NCI-H460 (cell line): ENCODE data around the gene FOXI1. TPM values are rescaled to one million over a fixed set of nuclear protein-coding genes. Genes with fewer than 3 reads are reported as not detected.

ENCODE experiments used
- DNase-seq: peaks from one replicate; pipeline ENCODE4 v3.0.0-alpha.2; 2016; ENCODE audit warnings: low read depth; ENCODE audit errors: extremely low read depth
- polyA plus RNA-seq: library from polyadenylated mRNA; depleted of rRNA; stranded (reverse); fragments of >200 nt; gene quantifications from 2 replicates; pipeline ENCODE4 v1.2.3, GENCODE V29; 2014; cell fraction: nucleus; rRNA removed
- total RNA-seq: library from RNA; depleted of rRNA; stranded (reverse); fragments of >200 nt; shearing (Covaris generic); gene quantifications from 2 replicates; pipeline ENCODE4 v1.2.3, GENCODE V29; 2014; rRNA removed

FOXI1 gene
- total RNA-seq, result not detected in 2 replicates
- polyA plus RNA-seq, result not detected in 2 replicates

GRCh38 chr5:170105642-170106611, at the start of gene FOXI1:
FOXI1 (plus strand) TSS chr5:170105897; CDS start chr5:170105958, 61 bp downstream.
- DNase-seq, result no peak

- no peak for DNase-seq
These were observed 49.0 kb upstream of the FOXI1 start for GRCh38 chr5:170056561-170057267.

- DNase-seq, result no peak
These were observed 48.4 kb upstream of the FOXI1 start for GRCh38 chr5:170057311-170057710.

GRCh38 chr5:170059221-170059620, 46.5 kb upstream of the FOXI1 start:
- DNase-seq, result no peak

- DNase-seq, result no peak
These were observed 38.5 kb upstream of the FOXI1 start for GRCh38 chr5:170067152-170067551.

- no peak for DNase-seq
These were observed 38.0 kb upstream of the FOXI1 start for GRCh38 chr5:170067574-170068170.

- DNase-seq, result no peak
These were observed 36.2 kb upstream of the FOXI1 start for GRCh38 chr5:170069512-170069911.

- peak; percentile 27 for DNase-seq
These were observed 34.9 kb upstream of the FOXI1 start for GRCh38 chr5:170070556-170071412.

GRCh38 chr5:170071748-170072147, 33.9 kb upstream of the FOXI1 start:
- DNase-seq, result no peak

- DNase-seq, result no peak
These were observed 30.0 kb upstream of the FOXI1 start for GRCh38 chr5:170075696-170076095.

- no peak for DNase-seq
These were observed 29.5 kb upstream of the FOXI1 start for GRCh38 chr5:170076211-170076610.

GRCh38 chr5:170076739-170077138, 29.0 kb upstream of the FOXI1 start:
- DNase-seq, result no peak

- DNase-seq, result no peak
These were observed 28.2 kb upstream of the FOXI1 start for GRCh38 chr5:170077526-170077925.

- DNase-seq, result no peak
These were observed 27.2 kb upstream of the FOXI1 start for GRCh38 chr5:170078458-170078857.

- no peak for DNase-seq
These were observed 26.8 kb upstream of the FOXI1 start for GRCh38 chr5:170078931-170079330.

GRCh38 chr5:170080217-170080616, 25.5 kb upstream of the FOXI1 start:
- no peak for DNase-seq

GRCh38 chr5:170080786-170081445, 24.8 kb upstream of the FOXI1 start:
- no peak for DNase-seq

GRCh38 chr5:170081616-170082015, 24.1 kb upstream of the FOXI1 start:
- no peak for DNase-seq

GRCh38 chr5:170082701-170083100, 23.0 kb upstream of the FOXI1 start:
- no peak for DNase-seq
